Neural cell (in vitro differentiated cells): Measurements from ENCODE around the gene RSRP1. TPM values are rescaled to one million over a fixed set of nuclear protein-coding genes. Genes with fewer than 3 reads are reported as not detected.
"Not testable (repeated sequence)": the region's sequence is repeated elsewhere in the genome, so short reads cannot be mapped to it uniquely, and the experiment has no call there.

Experiments
- H2AFZ ChIP-seq: fragments of 200-600, 300-800 bp; sonication (generic), shearing (Covaris generic); 2 replicates; pipeline ENCODE4 v1.6.0; 2014; ENCODE audit warnings: low read depth, mild to moderate bottlenecking, antibody characterized with exemption, low read length, moderate library complexity
- H3F3A ChIP-seq: fragments of 200-600 bp; shearing (Covaris generic); 2 replicates; pipeline ENCODE4 v1.6.1; 2016; ENCODE audit warnings: mild to moderate bottlenecking, moderate library complexity, mixed read lengths, antibody characterized with exemption, low read length; ENCODE audit not compliant: insufficient read depth, poor library complexity, severe bottlenecking
- H3K27ac ChIP-seq: fragments of 200-600, 300-800 bp; sonication (generic), shearing (Covaris generic); 2 replicates; pipeline ENCODE4 v1.5.1; 2014; ENCODE audit warnings: mild to moderate bottlenecking, low read length, moderate library complexity
- H3K27me3 ChIP-seq: fragments of 300-800, 200-600 bp; sonication (generic), shearing (Covaris generic); 2 replicates; pipeline ENCODE4 v1.6.0; 2014; ENCODE audit warnings: mild to moderate bottlenecking, low read depth, low read length, moderate library complexity; ENCODE audit not compliant: insufficient read depth
- H3K36me3 ChIP-seq: fragments of 300-800, 200-600 bp; sonication (generic), shearing (Covaris generic); 2 replicates; pipeline ENCODE4 v1.5.1; 2014; ENCODE audit warnings: mild to moderate bottlenecking, antibody characterized with exemption, low read length, moderate library complexity; ENCODE audit not compliant: insufficient read depth
- H3K4me2 ChIP-seq: fragments of 300-800, 200-600 bp; sonication (generic), shearing (Covaris generic); 2 replicates; pipeline ENCODE4 v1.6.0; 2014; ENCODE audit warnings: mild to moderate bottlenecking, low read length
- H3K4me3 ChIP-seq: fragments of 300-800, 200-600 bp; sonication (generic), shearing (Covaris generic); 2 replicates; pipeline ENCODE4 v1.5.1; 2014; ENCODE audit warnings: mild to moderate bottlenecking, low read length, moderate library complexity
- H3K79me2 ChIP-seq: fragments of 200-600 bp; shearing (Covaris generic); replicated peaks from 2 replicates; pipeline ENCODE4 v1.6.0; 2014; ENCODE audit warnings: mild to moderate bottlenecking, low read length, moderate library complexity; ENCODE audit not compliant: insufficient read depth
- H3K9ac ChIP-seq: fragments of 300-800, 200-600 bp; sonication (generic), shearing (Covaris generic); 2 replicates; pipeline ENCODE4 v1.6.1; 2016; ENCODE audit warnings: mild to moderate bottlenecking, low read length, mixed read lengths
- H3K9me2 ChIP-seq: fragments of 200-600 bp; shearing (Covaris generic); 2 replicates; pipeline ENCODE4 v1.6.1; 2016; ENCODE audit warnings: mild to moderate bottlenecking, low read length, mixed read lengths; ENCODE audit not compliant: insufficient read depth
- H3K9me3 ChIP-seq: fragments of 200-600, 300-800 bp; sonication (generic), shearing (Covaris generic); 2 replicates; pipeline ENCODE4 v1.6.1; 2016; ENCODE audit warnings: mild to moderate bottlenecking, mixed run types, low read length, moderate library complexity, mixed read lengths
- H4K20me1 ChIP-seq: fragments of 200-600 bp; shearing (Covaris generic); 2 replicates; pipeline ENCODE4 v1.6.1; 2016; ENCODE audit warnings: mild to moderate bottlenecking, mixed run types; ENCODE audit not compliant: insufficient read depth
- polyA plus RNA-seq: library from polyadenylated mRNA; depleted of rRNA; stranded (reverse); fragments of >200 nt; gene quantifications from 2 replicates; pipeline ENCODE4 v1.2.3, GENCODE V29; 2014

RSRP1 gene
- polyA plus RNA-seq, 1 donor from 2014 or later: 152 TPM

GRCh38 chr1:25290043-25290442 lies 42.8 kb upstream of the RSRP1 start:
- H3F3A ChIP-seq, H2AFZ ChIP-seq, H3K27ac ChIP-seq, H3K9ac ChIP-seq, H3K9me2 ChIP-seq, H3K36me3 ChIP-seq, H3K79me2 ChIP-seq, H4K20me1 ChIP-seq, H3K9me3 ChIP-seq, H3K4me2 ChIP-seq, H3K4me3 ChIP-seq, H3K27me3 ChIP-seq: not testable (repeated sequence)

DNA sequence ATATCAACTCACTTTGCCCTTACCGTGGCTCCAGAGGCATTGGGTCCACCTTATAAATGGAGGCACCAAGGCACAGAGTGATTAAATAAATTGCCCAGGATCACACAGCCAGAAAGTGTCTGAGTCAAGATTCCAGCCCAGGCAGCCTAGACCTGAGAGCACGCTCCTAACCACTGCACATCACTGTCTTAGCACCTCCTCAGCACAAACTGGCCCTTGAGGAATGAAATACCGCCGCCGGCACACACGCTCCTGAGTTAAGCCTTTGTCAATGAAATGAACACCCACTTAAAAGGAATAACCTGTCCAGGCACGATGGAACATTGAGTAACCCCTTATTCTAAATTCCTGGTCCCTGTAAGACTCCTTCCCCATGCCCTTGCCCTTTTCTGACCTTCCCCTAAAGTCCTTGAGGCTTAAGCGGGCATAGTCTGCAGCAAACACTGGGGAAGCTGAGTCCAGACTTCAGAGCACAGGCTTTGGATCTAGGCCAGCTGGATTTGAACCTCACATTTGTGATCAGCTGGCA lies 41.4 kb upstream of the RSRP1 start:
- H3K9me3 ChIP-seq, H3K9ac ChIP-seq, H4K20me1 ChIP-seq, H3K79me2 ChIP-seq, H3K36me3 ChIP-seq, H3K9me2 ChIP-seq, H3K27ac ChIP-seq, H3F3A ChIP-seq, H3K4me2 ChIP-seq, H2AFZ ChIP-seq, H3K27me3 ChIP-seq, H3K4me3 ChIP-seq: not testable (repeated sequence)

- H3K9me2 ChIP-seq, H2AFZ ChIP-seq, H3K4me2 ChIP-seq, H3F3A ChIP-seq, H3K27me3 ChIP-seq, H3K4me3 ChIP-seq, H3K9me3 ChIP-seq, H3K36me3 ChIP-seq, H3K79me2 ChIP-seq, H3K27ac ChIP-seq, H4K20me1 ChIP-seq, H3K9ac ChIP-seq: not testable (repeated sequence)
These were observed 39.9 kb upstream of the RSRP1 start for GRCh38 chr1:25287164-25287563.

- not testable (repeated sequence) for H3K27me3 ChIP-seq, H3K27ac ChIP-seq, H3F3A ChIP-seq, H3K36me3 ChIP-seq, H2AFZ ChIP-seq, H3K4me2 ChIP-seq, H4K20me1 ChIP-seq, H3K79me2 ChIP-seq, H3K9me3 ChIP-seq, H3K9me2 ChIP-seq, H3K9ac ChIP-seq, H3K4me3 ChIP-seq
These were observed 38.6 kb upstream of the RSRP1 start for GRCh38 chr1:25285862-25286261.

DNA sequence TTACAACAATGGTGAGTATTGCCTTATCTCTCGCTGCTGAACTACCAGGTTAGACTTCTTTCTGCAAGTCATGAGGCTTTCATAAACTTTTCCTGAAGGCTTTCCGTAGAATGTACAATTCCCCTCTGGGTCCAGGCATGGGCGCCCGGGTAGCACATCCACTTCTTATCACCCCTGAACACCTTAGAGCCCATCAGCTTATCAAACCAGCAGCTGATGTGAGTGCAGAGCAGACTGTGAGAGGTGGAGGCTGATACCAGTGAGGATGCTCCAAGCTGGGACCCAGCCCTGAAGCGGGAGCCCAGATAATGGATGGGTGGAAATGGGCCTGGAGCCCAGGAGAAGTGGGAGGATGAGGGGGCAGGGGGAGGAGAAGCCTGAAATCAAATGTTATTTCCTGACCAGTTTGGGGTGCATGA lies 32.4 kb upstream of the RSRP1 start:
- not testable (repeated sequence) for H3K27me3 ChIP-seq, H2AFZ ChIP-seq, H3K9me3 ChIP-seq, H3K9me2 ChIP-seq, H3K9ac ChIP-seq, H3K27ac ChIP-seq, H3K4me3 ChIP-seq, H3K4me2 ChIP-seq, H3K79me2 ChIP-seq, H3F3A ChIP-seq, H4K20me1 ChIP-seq, H3K36me3 ChIP-seq

GRCh38 chr1:25278790-25279189 lies 31.5 kb upstream of the RSRP1 start:
- not testable (repeated sequence) for H3K27ac ChIP-seq, H3K9me3 ChIP-seq, H3K9ac ChIP-seq, H3K9me2 ChIP-seq, H3K4me3 ChIP-seq, H3K27me3 ChIP-seq, H3K79me2 ChIP-seq, H3K4me2 ChIP-seq, H4K20me1 ChIP-seq, H2AFZ ChIP-seq, H3K36me3 ChIP-seq, H3F3A ChIP-seq

- not testable (repeated sequence) for H3K9me2 ChIP-seq, H3K27me3 ChIP-seq, H3K9me3 ChIP-seq, H2AFZ ChIP-seq, H3K79me2 ChIP-seq, H3F3A ChIP-seq, H3K4me3 ChIP-seq, H3K9ac ChIP-seq, H3K36me3 ChIP-seq, H4K20me1 ChIP-seq, H3K4me2 ChIP-seq, H3K27ac ChIP-seq
These were observed 31.1 kb upstream of the RSRP1 start for GRCh38 chr1:25278358-25278757.

DNA sequence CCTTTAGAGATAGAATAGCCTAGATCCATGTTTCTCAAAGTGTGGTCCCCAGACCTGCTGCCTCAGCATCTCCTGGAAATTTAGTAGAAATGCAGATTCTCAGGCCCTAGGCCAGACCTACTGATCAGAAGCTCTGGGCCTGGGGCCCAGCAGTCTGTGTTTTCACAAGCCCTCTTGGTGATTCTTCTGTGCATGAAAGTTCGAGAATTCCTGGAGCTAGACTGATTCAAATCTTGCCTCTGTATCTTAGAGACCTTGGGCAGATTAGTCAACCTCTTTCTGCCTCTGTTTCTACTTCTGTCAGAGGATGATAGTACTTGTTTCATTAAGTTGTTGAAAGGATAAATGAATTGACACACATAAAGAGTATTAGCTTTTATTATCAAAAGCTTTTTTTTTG lies 30.0 kb upstream of the RSRP1 start:
- not testable (repeated sequence) for H3K4me3 ChIP-seq, H2AFZ ChIP-seq, H3K9me2 ChIP-seq, H3K36me3 ChIP-seq, H3K27me3 ChIP-seq, H4K20me1 ChIP-seq, H3F3A ChIP-seq, H3K79me2 ChIP-seq, H3K27ac ChIP-seq, H3K9me3 ChIP-seq, H3K4me2 ChIP-seq, H3K9ac ChIP-seq
